OCI-LY3 (cell line): ENCODE measurements around the gene INTS3.
A peak's percentile ranks its signal among the peaks of the same experiment; 100 is the strongest.

ENCODE experiments used
- H2AFZ ChIP-seq: fragments of 200-600, 300-600 bp; shearing (Covaris generic); 2 replicates; pipeline ENCODE4 v1.6.0; 2014; ENCODE audit warnings: antibody characterized with exemption, low read depth, low read length
- H3K27ac ChIP-seq: fragments of 200-600, 300-600 bp; sonication (generic); 2 replicates; pipeline ENCODE4 v1.5.1; 2014; ENCODE audit warnings: mild to moderate bottlenecking, low read length, moderate library complexity, mixed read lengths
- H3K27me3 ChIP-seq: fragments of 200-600, 300-600 bp; sonication (generic); 2 replicates; pipeline ENCODE4 v1.6.1; 2014; ENCODE audit warnings: low read depth, low read length, mixed read lengths
- H3K36me3 ChIP-seq: fragments of 200-600, 300-600 bp; sonication (generic); replicated peaks from 2 replicates; pipeline ENCODE3; 2014; ENCODE audit warnings: low read depth, low read length, mixed read lengths
- H3K4me1 ChIP-seq: fragments of 300-600, 200-600 bp; sonication (generic); 2 replicates; pipeline ENCODE4 v1.6.1; 2014; ENCODE audit warnings: low read length, mixed read lengths
- H3K4me2 ChIP-seq: fragments of 200-600, 300-600 bp; sonication (generic); 2 replicates; pipeline ENCODE4 v1.6.1; 2014; ENCODE audit warnings: low read length, mixed read lengths
- H3K4me3 ChIP-seq: fragments of 300-600, 200-600 bp; sonication (generic); 2 replicates; pipeline ENCODE4 v1.5.1; 2014; ENCODE audit warnings: antibody characterized with exemption, mild to moderate bottlenecking, low read length, moderate library complexity
- H3K79me2 ChIP-seq: fragments of 300-600, 200-600 bp; shearing (Covaris generic); 2 replicates; pipeline ENCODE4 v1.6.1; 2014; ENCODE audit warnings: mild to moderate bottlenecking, low read length, mixed read lengths
- H3K9ac ChIP-seq: fragments of 300-600, 200-600 bp; shearing (Covaris generic); 2 replicates; pipeline ENCODE4 v1.6.0; 2014; ENCODE audit warnings: mild to moderate bottlenecking, low read length, moderate library complexity
- H3K9me3 ChIP-seq: fragments of 200-600, 300-600 bp; shearing (Covaris generic); 2 replicates; pipeline ENCODE4 v1.6.1; 2014; ENCODE audit warnings: low read length, mixed read lengths; ENCODE audit not compliant: insufficient read depth
- H4K20me1 ChIP-seq: fragments of 200-600, 300-600 bp; sonication (generic); 2 replicates; pipeline ENCODE4 v1.6.1; 2016; ENCODE audit warnings: low read length, mixed read lengths; ENCODE audit not compliant: insufficient read depth
- CTCF ChIP-seq: fragments of 200-600, 300-600 bp; sonication (generic); IDR thresholded peaks from 2 replicates; pipeline ENCODE4 v1.5.1; 2014; ENCODE audit warnings: antibody characterized with exemption, low read length, low read depth
- EZH2phosphoT487 ChIP-seq: fragments of 200-600 bp; shearing (Covaris generic); IDR thresholded peaks from 2 replicates; pipeline ENCODE4 v1.6.1; 2018; ENCODE audit warnings: antibody characterized with exemption, mixed run types, low read depth

INTS3 gene

GRCh38 chr1:153748903-153749302, 21.1 kb downstream of the INTS3 start:
- H3K9me3 ChIP-seq, result no peaks in the 10 kb centered on the region
- no peaks in the 10 kb centered on the region for H3K79me2 ChIP-seq
- H3K27me3 ChIP-seq, result no peaks in the 10 kb centered on the region
- H3K4me1 ChIP-seq, result peaks cover 14% of the 10 kb centered on the region
- no peak overlapping the region for H2AFZ ChIP-seq
- no peak overlapping the region for H3K4me2 ChIP-seq
- H3K36me3 ChIP-seq, result peaks cover 69% of the 10 kb centered on the region
- H4K20me1 ChIP-seq, result 0 out of 2 replicates have a peak, but pooled peaks cover 6% of the 10 kb centered on the region
- no peak overlapping the region for H3K9ac ChIP-seq
- no peak overlapping the region for H3K27ac ChIP-seq
- H3K4me3 ChIP-seq, result no peak overlapping the region
- TF ChIP-seq CTCF, result no peak
- TF ChIP-seq EZH2phosphoT487, result no peak

DNA sequence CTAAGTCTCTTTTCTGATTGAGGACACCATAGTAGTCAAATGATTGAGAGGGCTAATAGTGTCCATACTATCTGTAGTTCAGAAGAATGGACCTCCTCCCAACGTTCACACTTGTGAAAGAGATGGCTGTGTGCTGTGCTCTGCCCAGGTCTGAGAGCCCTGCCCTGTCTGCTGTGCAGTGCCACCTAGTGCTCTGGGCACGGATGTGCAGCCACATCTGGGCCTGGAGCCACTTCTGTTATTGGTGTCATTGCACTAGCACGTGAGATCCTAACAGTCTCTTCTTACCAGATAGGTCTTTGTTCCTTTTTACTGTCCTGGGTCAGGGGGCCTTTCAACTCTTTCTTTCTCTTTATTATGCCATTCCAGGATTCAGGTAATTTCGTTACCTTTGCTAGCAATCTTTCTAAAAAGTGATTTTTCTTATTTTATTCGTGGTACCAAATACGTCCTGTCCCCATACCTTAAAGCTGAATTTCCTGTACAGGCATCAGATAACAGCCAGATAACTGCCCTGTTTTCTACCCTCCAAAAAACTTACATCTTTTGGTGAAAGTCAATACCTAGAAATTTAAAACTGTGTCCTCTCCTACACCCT, 21.7 kb downstream of the INTS3 start:
- Histone ChIP-seq H3K4me1 (peaks cover 9% of the 10 kb centered on the region), H3K27me3 (no peaks in the 10 kb centered on the region), H3K36me3 (peaks cover 69% of the 10 kb centered on the region), H2AFZ (no peak overlapping the region), H3K9ac (no peak overlapping the region), H3K27ac (no peak overlapping the region), H4K20me1 (0 out of 2 replicates have a peak, but pooled peaks cover under 1% of the 10 kb centered on the region), H3K4me2 (no peak overlapping the region), H3K4me3 (no peak overlapping the region), H3K79me2 (no peaks in the 10 kb centered on the region), H3K9me3 (no peaks in the 10 kb centered on the region)
- no peak for TF ChIP-seq EZH2phosphoT487
- TF ChIP-seq CTCF, result peak; percentile 98

DNA sequence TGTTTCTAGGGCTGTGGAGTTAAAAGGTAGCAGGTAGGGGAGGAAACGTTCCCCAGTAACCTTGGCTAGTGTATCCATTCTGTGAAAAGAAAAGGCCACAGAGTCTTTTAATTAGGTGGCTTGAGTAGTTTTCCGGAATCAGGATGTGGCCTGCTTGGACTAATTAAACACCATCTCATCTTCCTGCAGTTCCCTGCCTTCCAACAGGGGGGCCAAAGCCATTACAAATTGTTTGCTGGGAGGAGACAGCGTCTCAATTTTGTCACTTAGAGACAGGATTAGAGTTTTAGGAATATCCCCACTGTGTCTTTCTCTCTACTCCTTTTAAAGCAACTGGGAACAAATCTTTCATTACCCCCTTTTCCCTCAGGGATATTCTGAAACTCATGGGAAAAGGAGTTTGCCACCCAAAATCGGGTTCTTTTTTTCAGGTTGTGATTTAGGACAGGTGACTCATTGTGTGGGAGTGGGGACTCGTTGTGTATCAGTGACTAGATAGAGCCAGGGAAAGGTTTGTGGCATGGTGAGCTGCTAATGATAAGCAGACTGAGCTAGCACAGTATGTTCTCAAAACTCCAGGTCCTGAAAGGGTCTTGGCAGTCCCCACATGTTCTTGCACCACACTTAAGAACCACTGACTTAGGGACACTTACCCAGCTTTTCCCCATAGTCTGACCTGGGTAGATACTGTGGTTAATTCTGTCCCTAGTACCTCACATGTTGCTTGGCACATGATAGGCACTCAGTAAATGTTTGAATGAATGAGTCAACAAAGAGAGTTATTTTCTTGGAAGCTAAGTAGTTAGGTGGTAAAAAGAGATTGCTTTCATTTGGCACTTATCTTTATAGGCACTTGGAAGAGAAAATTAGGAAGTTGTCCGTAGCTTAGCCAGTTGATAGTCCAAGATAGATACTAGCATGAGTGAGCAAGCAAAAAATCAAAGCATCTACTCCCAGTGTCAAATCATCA, 22.5 kb downstream of the INTS3 start:
- no peak overlapping the region for H3K4me2 ChIP-seq
- H2AFZ ChIP-seq, result no peak overlapping the region
- no peak overlapping the region for H3K27ac ChIP-seq
- TF ChIP-seq EZH2phosphoT487, result no peak
- TF ChIP-seq CTCF, result no peak
- H3K4me3 ChIP-seq, result no peak overlapping the region
- no peaks in the 10 kb centered on the region for H3K27me3 ChIP-seq
- peaks cover 9% of the 10 kb centered on the region for H3K4me1 ChIP-seq
- H4K20me1 ChIP-seq, result no peaks in the 10 kb centered on the region
- H3K79me2 ChIP-seq, result no peaks in the 10 kb centered on the region
- no peaks in the 10 kb centered on the region for H3K9me3 ChIP-seq
- no peak overlapping the region for H3K9ac ChIP-seq
- H3K36me3 ChIP-seq, result peaks cover 69% of the 10 kb centered on the region

- no peak overlapping the region for H3K4me2 ChIP-seq
- H2AFZ ChIP-seq, result no peak overlapping the region
- no peaks in the 10 kb centered on the region for H3K9me3 ChIP-seq
- H3K27me3 ChIP-seq, result no peaks in the 10 kb centered on the region
- H3K9ac ChIP-seq, result no peak overlapping the region
- H3K4me1 ChIP-seq, result peaks cover 9% of the 10 kb centered on the region
- H3K36me3 ChIP-seq, result peaks cover 67% of the 10 kb centered on the region
- TF ChIP-seq EZH2phosphoT487, result no peak
- no peak for TF ChIP-seq CTCF
- no peak overlapping the region for H3K27ac ChIP-seq
- H3K79me2 ChIP-seq, result no peaks in the 10 kb centered on the region
- H3K4me3 ChIP-seq, result no peak overlapping the region
- H4K20me1 ChIP-seq, result no peaks in the 10 kb centered on the region
Measured at GRCh38 chr1:153752072-153752471, 24.2 kb downstream of the INTS3 start.
